Loucy (cell line): ENCODE results near the gene ADAD2.

ENCODE experiments used
- H2AFZ ChIP-seq: fragments of 200-600 bp; sonication (generic); 2 replicates; pipeline ENCODE4 v1.6.0; 2016; ENCODE audit warnings: antibody characterized with exemption, mild to moderate bottlenecking, low read length, moderate library complexity
- H3F3A ChIP-seq: fragments of 200-600 bp; 2 replicates; pipeline ENCODE4 v1.6.0; 2016; ENCODE audit warnings: antibody characterized with exemption, low read depth, mild to moderate bottlenecking
- H3K27me3 ChIP-seq: fragments of 200-600 bp; sonication (generic); 2 replicates; pipeline ENCODE4 v1.6.1; 2014; ENCODE audit warnings: low read length, mild to moderate bottlenecking; ENCODE audit not compliant: insufficient read depth, poor library complexity, severe bottlenecking
- H3K36me3 ChIP-seq: fragments of 200-600 bp; sonication (generic); 2 replicates; pipeline ENCODE4 v1.6.1; 2016; ENCODE audit warnings: low read length; ENCODE audit not compliant: insufficient read depth
- H3K4me1 ChIP-seq: fragments of 200-600 bp; sonication (generic); 2 replicates; pipeline ENCODE4 v1.5.1; 2014; ENCODE audit warnings: low read length, mild to moderate bottlenecking; ENCODE audit not compliant: insufficient read depth, poor library complexity, severe bottlenecking
- H3K4me2 ChIP-seq: fragments of 200-600 bp; sonication (generic); 2 replicates; pipeline ENCODE4 v1.6.0; 2014; ENCODE audit warnings: antibody characterized with exemption, low read length, low read depth, mild to moderate bottlenecking; ENCODE audit not compliant: poor library complexity, severe bottlenecking
- H3K4me3 ChIP-seq: fragments of 200-600 bp; sonication (generic); 2 replicates; pipeline ENCODE4 v1.5.1; 2014; ENCODE audit warnings: low read length, mild to moderate bottlenecking, mixed read lengths; ENCODE audit not compliant: poor library complexity, severe bottlenecking
- H3K79me2 ChIP-seq: fragments of 200-600 bp; sonication (generic); 2 replicates; pipeline ENCODE4 v1.6.1; 2014; ENCODE audit warnings: low read length; ENCODE audit not compliant: insufficient read depth
- H3K9ac ChIP-seq: fragments of 200-600 bp; sonication (generic); 2 replicates; pipeline ENCODE4 v1.6.0; 2014; ENCODE audit warnings: mild to moderate bottlenecking, low read depth, low read length, moderate library complexity; ENCODE audit not compliant: poor library complexity, severe bottlenecking
- H3K9me2 ChIP-seq: fragments of 200-600 bp; sonication (generic); replicated peaks from 2 replicates; pipeline ENCODE4 v1.6.1; 2016; ENCODE audit warnings: low read depth, low read length, mixed read lengths
- H3K9me3 ChIP-seq: fragments of 200-600 bp; sonication (generic); 2 replicates; pipeline ENCODE4 v1.6.1; 2014; ENCODE audit warnings: mild to moderate bottlenecking, antibody characterized with exemption, low read length, low read depth; ENCODE audit not compliant: insufficient read depth
- H4K20me1 ChIP-seq: fragments of 200-600 bp; sonication (generic); 2 replicates; pipeline ENCODE4 v1.6.0; 2014; ENCODE audit warnings: antibody characterized with exemption, low read length, mild to moderate bottlenecking; ENCODE audit not compliant: insufficient read depth, poor library complexity, severe bottlenecking
- CTCF ChIP-seq: fragments of 200-600 bp; sonication (generic); conservative IDR thresholded peaks from 2 replicates; pipeline ENCODE4 v1.5.1; 2014; ENCODE audit warnings: mild to moderate bottlenecking, antibody characterized with exemption, low read length
- EZH2phosphoT487 ChIP-seq: fragments of 200-600 bp; IDR thresholded peaks from 2 replicates; pipeline ENCODE4 v1.6.1; 2018; ENCODE audit warnings: antibody characterized with exemption, mild to moderate bottlenecking, moderate library complexity, borderline replicate concordance

Gene ADAD2

GRCh38 chr16:84232969-84233368 lies 42.0 kb downstream of the ADAD2 start:
- Histone ChIP-seq H3K9me3 (no peaks in the 10 kb centered on the region), H3K4me1 (no peaks in the 10 kb centered on the region), H3F3A (no peaks in the 10 kb centered on the region), H3K4me3 (no peak overlapping the region), H3K4me2 (no peak overlapping the region), H3K79me2 (no peaks in the 10 kb centered on the region), H2AFZ (no peak overlapping the region), H3K9ac (no peak overlapping the region), H3K27me3 (no peaks in the 10 kb centered on the region), H3K9me2 (no peaks in the 10 kb centered on the region), H3K36me3 (no peaks in the 10 kb centered on the region), H4K20me1 (no peaks in the 10 kb centered on the region)
- TF ChIP-seq CTCF (no peak), EZH2phosphoT487 (no peak)

GRCh38 chr16:84233748-84234147 lies 42.8 kb downstream of the ADAD2 start:
- TF ChIP-seq EZH2phosphoT487 (no peak), CTCF (no peak)
- no peaks in the 10 kb centered on the region for H4K20me1 ChIP-seq
- H3K4me1 ChIP-seq = no peaks in the 10 kb centered on the region
- H3K9me3 ChIP-seq = no peaks in the 10 kb centered on the region
- no peak overlapping the region for H3K9ac ChIP-seq
- no peaks in the 10 kb centered on the region for H3F3A ChIP-seq
- no peaks in the 10 kb centered on the region for H3K36me3 ChIP-seq
- no peaks in the 10 kb centered on the region for H3K9me2 ChIP-seq
- H3K4me2 ChIP-seq = no peak overlapping the region
- no peaks in the 10 kb centered on the region for H3K79me2 ChIP-seq
- H3K27me3 ChIP-seq = no peaks in the 10 kb centered on the region
- H2AFZ ChIP-seq = no peak overlapping the region
- H3K4me3 ChIP-seq = no peak overlapping the region

GRCh38 chr16:84234321-84235241 lies 43.6 kb downstream of the ADAD2 start:
- H3K36me3 ChIP-seq = no peaks in the 10 kb centered on the region
- H3K9me2 ChIP-seq = no peaks in the 10 kb centered on the region
- no peak overlapping the region for H2AFZ ChIP-seq
- no peaks in the 10 kb centered on the region for H3K9me3 ChIP-seq
- H3K4me2 ChIP-seq = no peak overlapping the region
- no peak overlapping the region for H3K4me3 ChIP-seq
- no peaks in the 10 kb centered on the region for H3K79me2 ChIP-seq
- no peaks in the 10 kb centered on the region for H3K27me3 ChIP-seq
- TF ChIP-seq EZH2phosphoT487 (no peak), CTCF (no peak)
- no peaks in the 10 kb centered on the region for H3K4me1 ChIP-seq
- H3F3A ChIP-seq = no peaks in the 10 kb centered on the region
- no peaks in the 10 kb centered on the region for H4K20me1 ChIP-seq
- H3K9ac ChIP-seq = no peak overlapping the region
